Activated CD4-positive, alpha-beta T cell treated with anti-CD3 and anti-CD28 coated beads for 24 hours (primary cell): ENCODE data around the gene TMTC2.

ENCODE experiments used
- DNase-seq, 2 donors: peaks; one replicate each; pipeline ENCODE4 v3.0.0-alpha.2; 2020; ENCODE audit warnings: low read depth in 2 of 2

The TMTC2 gene

GRCh38 chr12:82883394-82884355 lies 197.0 kb downstream of the TMTC2 start:
- DNase-seq: no peak

DNA sequence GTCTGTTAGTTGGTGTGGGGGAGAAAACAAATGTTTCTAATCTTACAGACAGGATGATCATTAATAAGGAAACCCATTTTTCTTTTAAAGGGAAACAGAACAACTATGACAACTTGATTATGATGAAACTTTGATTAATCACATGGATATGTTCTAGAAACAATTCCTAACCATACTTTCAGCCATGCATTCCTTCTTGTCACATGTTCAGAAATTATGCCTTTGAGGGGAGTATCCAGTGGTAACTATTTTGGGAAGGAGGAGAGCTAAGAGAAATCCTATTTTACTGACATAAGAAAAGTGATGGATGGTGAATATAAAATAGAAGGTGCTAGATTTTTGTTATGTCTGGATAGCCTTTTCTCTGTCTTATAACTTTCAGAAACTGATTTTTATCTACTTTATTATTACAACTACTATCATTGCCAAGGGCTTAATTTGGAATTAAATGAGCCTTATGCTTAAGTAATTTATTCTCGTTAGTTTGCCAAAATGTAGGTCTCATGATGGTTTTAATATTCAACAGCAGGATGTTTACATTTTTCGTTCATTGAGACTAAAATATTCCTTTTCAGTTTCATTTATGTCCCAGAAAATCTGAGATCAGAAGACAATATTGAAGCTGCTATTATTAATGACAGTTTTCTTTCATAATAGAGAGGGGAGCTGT lies 200.1 kb downstream of the TMTC2 start:
- no peak for DNase-seq

GRCh38 chr12:82893896-82894295 lies 207.2 kb downstream of the TMTC2 start:
- DNase-seq: no peak

DNA sequence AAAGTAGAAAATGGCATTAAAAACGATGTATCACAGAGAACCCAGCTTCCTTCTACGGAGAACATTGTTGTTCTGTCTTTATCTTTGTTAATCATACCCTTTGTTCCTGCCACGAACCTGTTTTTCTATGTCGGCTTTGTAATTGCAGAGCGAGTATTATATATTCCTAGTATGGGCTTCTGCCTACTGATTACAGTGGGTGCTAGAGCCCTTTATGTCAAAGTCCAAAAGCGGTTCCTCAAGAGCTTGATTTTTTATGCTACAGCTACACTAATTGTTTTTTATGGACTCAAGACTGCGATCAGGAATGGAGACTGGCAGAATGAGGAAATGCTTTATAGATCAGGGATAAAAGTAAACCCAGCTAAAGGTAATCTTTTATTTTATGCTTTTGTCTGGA lies 209.6 kb downstream of the TMTC2 start:
- no peak for DNase-seq

DNA sequence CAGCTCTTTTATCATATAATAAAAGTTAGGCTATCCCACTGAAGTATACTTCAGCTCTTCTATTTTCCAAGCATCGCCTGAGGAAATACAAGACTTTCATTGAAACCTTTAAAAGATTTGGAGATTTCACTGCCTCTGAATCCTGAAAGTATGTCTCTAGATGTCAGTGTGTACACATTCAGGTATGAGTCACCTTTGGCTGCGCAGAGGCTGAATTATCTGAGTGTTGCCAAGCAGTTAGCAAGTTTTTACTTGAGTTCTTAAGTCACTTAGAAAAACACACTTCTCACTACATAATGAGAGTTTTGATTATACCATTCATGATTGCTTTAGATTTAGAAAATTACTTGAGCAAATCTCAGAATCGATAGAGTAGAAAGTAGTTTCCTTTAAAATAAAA lies 210.3 kb downstream of the TMTC2 start:
- DNase-seq: no peak

DNA sequence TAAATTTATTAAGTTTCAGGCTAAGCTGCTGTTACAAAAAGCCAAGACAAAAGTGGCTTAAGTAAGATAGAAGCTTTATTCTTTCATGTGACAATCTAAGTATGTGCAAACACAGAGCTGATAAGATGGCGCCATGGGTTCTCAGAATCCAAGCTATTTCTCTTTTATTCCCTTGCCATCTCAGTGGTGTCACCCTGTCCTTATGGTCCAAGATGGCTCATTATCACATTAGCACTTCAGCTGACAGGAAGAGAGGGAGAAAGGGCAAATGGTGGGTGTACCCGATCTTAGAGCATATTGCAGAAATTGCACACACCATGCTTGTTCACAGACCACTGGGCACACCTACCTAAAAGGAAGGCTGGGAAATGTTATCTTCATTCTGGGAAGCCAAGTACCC lies 211.7 kb downstream of the TMTC2 start:
- DNase-seq: no peak

DNA sequence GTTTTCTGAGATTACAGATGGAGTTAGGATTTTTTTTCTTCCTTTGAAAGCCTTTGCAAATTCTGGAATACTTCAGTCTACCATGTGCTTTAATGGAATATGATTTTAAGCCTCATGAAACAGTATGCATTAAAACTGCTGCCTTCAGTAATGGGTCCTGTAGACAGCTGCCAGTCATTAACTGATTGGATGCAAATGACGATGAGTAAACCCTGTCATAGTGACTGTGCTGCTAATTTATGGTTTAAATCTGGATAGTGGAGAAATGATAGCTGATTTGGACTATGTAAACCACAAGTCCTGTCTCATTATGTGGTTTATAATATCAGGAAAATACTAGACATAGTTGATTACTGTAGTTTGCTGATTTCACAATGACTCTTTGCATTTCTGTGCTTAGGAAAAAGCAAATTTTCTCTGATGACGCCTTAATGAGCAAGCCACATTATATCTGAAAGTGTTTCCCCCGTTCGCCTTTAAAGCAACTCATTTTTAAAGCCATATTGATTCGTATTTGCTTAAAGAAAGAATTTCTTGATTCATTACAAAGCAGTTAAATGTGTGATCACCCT lies 217.6 kb downstream of the TMTC2 start:
- no peak for DNase-seq

- no peak for DNase-seq
Observed at GRCh38 chr12:82910246-82910893, 223.7 kb downstream of the TMTC2 start.

GRCh38 chr12:82912406-82912805 lies 225.7 kb downstream of the TMTC2 start:
- no peak for DNase-seq

DNA sequence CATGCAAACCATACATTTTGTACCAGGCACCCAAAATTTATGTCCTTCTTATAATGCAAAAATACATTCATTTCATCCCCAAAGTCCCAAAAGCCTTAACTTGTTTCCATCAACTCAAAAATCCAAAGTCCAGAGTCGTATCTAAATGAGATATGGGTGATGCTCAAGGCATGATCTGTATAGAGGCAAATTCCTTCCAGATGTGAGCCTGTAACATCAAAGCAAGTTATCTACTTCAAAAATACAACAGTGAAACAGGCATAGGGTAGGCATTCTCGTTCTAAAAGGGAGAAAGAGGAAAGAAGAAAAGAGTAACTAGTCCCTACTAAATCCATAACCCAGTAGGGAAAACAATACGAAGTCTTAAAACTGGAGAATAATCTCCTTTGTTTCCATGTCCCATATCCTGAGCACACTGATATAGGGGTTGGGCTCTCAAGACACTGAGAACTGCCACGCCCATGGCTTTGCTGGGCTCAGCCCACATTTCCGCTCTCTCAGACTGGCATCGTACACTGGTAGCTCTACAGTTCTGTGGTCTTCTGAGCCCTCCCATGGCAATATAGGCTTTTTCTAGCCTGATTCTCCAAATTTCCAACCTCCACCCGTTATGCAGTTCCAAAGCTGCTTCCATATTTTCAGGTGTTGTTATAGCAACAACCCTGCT lies 232.8 kb downstream of the TMTC2 start:
- DNase-seq: no peak

DNA sequence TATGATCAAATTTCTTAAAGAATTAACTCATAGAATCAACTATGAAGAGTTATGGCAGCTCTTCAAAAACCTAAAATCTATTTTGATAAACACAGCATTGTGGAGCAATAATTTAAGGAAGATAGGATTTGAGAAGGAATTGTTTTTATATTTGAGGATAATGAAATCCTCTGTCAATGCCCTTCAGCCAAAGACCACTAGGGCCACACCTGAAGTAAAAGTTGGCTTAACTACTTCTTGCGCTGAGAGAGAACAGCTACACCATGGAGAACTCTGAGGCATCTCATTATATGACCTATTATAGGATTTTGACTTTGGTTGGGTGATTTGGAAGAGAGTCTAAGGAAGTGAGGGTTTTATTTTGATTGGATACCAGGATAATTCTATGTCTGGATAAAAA lies 237.2 kb downstream of the TMTC2 start:
- no peak for DNase-seq

- no peak for DNase-seq
Observed at GRCh38 chr12:82926630-82927029, 239.9 kb downstream of the TMTC2 start.

DNA sequence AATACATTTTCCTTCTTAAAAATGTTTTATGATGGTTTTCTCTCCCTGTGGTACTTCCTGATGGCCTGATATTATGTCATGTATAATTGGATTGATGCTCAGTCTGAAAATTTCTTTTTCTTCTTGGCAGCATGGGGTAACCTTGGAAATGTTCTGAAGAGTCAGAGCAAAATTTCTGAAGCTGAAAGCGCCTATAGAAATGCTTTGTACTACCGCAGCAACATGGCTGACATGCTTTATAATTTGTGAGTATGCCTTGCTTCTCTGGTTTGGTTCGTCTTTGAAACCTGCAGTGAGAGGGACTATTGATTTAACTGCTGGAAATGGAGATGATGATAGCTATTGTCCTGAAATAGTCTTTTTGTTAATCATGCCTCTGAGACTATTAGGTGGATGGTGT lies 243.6 kb downstream of the TMTC2 start:
- no peak for DNase-seq

GRCh38 chr12:82931349-82932116 lies 244.8 kb downstream of the TMTC2 start:
- no peak for DNase-seq

GRCh38 chr12:82937151-82937550 lies 250.4 kb downstream of the TMTC2 start:
- no peak for DNase-seq

- DNase-seq: no peak
Observed at GRCh38 chr12:82942521-82942920, 255.8 kb downstream of the TMTC2 start.

DNA sequence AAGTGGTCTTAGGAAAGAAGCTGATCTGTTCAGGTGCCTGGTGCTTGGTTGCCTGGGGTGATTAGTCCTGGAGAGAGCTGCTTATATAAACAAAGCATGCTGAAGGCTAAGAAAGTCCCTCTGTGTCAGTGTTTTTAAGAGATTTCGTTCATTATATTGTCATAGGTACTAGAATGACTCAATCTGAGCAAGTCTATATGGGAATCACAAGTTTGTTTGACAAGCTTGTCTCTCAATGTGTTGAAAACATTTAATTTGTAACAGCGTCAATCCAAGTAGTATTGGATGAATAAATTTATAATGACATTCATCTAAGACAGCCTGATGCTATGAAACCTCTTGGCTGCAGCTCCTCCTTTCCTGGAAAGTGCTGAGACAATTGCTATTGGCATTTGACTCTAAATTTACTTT lies 256.3 kb downstream of the TMTC2 start:
- no peak for DNase-seq

GRCh38 chr12:82948491-82948890 lies 261.8 kb downstream of the TMTC2 start:
- DNase-seq: no peak

DNA sequence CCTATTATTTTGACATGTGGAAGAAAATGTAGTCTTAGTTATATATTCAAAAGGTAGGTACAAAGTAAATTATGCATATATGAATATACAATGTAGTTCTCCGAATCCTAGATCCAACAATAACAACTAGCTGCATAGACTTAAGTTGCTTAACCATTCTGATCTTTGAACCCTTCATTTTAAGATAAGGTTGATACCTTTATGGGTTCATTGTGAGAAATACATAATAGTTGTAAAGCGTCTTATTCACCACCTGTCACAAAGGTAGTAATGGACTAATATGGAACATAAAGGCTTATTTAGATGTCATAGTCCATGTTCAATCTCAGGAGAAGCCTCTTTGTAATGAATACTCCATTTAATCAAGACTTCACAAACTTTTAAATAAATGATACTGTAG lies 263.6 kb downstream of the TMTC2 start:
- no peak for DNase-seq

GRCh38 chr12:82952946-82953345 lies 266.2 kb downstream of the TMTC2 start:
- DNase-seq: no peak

- DNase-seq: no peak
Observed at GRCh38 chr12:82953397-82953796, 266.7 kb downstream of the TMTC2 start.
